ENCODE data around the gene ADGRA3. TPM values are rescaled to one million over a fixed set of nuclear protein-coding genes. Genes with fewer than 3 reads are reported as not detected.

ADGRA3 gene
- polyA plus RNA-seq, 1 of the 3 experiments (the other 2 are of a cell fraction) = 11.8 TPM

- no peak for DNase-seq
- H3K4me2 ChIP-seq = peak overlapping the region; percentile 98
- no peaks in the 10 kb centered on the region for H3K9me2 ChIP-seq
- H3K36me3 ChIP-seq (replicated peaks in 1 of 2; ENCODE audit: control insufficient read depth in 1 of 2, insufficient read depth in 2 of 2, low read length in 1 of 2) = no peaks in the 10 kb centered on the region
- no peaks in the 10 kb centered on the region for H3K27me3 ChIP-seq (ENCODE audit: insufficient read depth)
- H3K4me1 ChIP-seq (ENCODE audit: control insufficient read depth in 1 of 2, insufficient read depth in 2 of 2, low read depth in 1 of 2, low read length in 1 of 2) = peaks cover 0 to 7% of the 10 kb centered on the region in 2 experiments; a peak in 3 of 4 replicates
- H3K79me2 ChIP-seq (ENCODE audit: insufficient read depth) = peaks cover 51% of the 10 kb centered on the region
- H3K27ac ChIP-seq (ENCODE audit: low read depth in 2 of 2, low read length in 1 of 2) = peak overlapping the region; percentile 31 to 65; a peak in 3 of 4 replicates
- 9% methylated on average over 8 of the region's 8 CpGs for WGBS (ENCODE audit: low lambda C conversion rate)
- H2AFZ ChIP-seq (ENCODE audit: low read depth) = peak overlapping the region; percentile 86
- H3K4me3 ChIP-seq (ENCODE audit: low read depth in 2 of 2, low read length in 1 of 2) = peak overlapping the region; percentile 79 to 96
- no peak for TF ChIP-seq RAD21 (IDR thresholded peaks at IDR 0.05; ENCODE audit: low read length)
- TF ChIP-seq FOXM1 (IDR thresholded peaks at IDR 0.05; ENCODE audit: low read depth) = no peak
- no peak for TF ChIP-seq MAX (IDR thresholded peaks at IDR 0.05; ENCODE audit: low read depth)
- no peak for TF ChIP-seq MXI1 (IDR thresholded peaks at IDR 0.05; ENCODE audit: low read depth, low read length)
- no peak for TF ChIP-seq USF2 (IDR thresholded peaks at IDR 0.05; ENCODE audit: borderline replicate concordance, low read depth, low read length)
- no peak for TF ChIP-seq JUND (IDR thresholded peaks at IDR 0.05)
- TF ChIP-seq GATA2 (CRISPR knock-in tag; IDR thresholded peaks at IDR 0.05) = no peak
- no peak for TF ChIP-seq MEF2A (IDR thresholded peaks at IDR 0.05; ENCODE audit: borderline replicate concordance, low read depth)
- TF ChIP-seq YY1 (IDR thresholded peaks at IDR 0.05; ENCODE audit: low read depth) = no peak
- no peak for TF ChIP-seq POLR2AphosphoS5 (IDR thresholded peaks at IDR 0.05; ENCODE audit: low read depth, low read length)
- TF ChIP-seq GABPA (IDR thresholded peaks at IDR 0.05; ENCODE audit: low read depth) = no peak
- TF ChIP-seq TEAD4 (IDR thresholded peaks at IDR 0.05; ENCODE audit: borderline replicate concordance, insufficient read depth) = no peak
- TF ChIP-seq, protein P1, sequence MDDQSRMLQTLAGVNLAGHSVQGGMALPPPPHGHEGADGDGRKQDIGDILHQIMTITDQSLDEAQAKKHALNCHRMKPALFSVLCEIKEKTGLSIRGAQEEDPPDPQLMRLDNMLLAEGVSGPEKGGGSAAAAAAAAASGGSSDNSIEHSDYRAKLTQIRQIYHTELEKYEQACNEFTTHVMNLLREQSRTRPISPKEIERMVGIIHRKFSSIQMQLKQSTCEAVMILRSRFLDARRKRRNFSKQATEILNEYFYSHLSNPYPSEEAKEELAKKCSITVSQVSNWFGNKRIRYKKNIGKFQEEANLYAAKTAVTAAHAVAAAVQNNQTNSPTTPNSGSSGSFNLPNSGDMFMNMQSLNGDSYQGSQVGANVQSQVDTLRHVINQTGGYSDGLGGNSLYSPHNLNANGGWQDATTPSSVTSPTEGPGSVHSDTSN (IDR thresholded peaks at IDR 0.05) = no peak
- TF ChIP-seq REST (IDR thresholded peaks at IDR 0.05; ENCODE audit: low read depth, low read length) = no peak
- POLR2A ChIA-PET = interaction anchor here (0.9 kb wide), 1 partner anchor 8 kb away, joined by 5 read pairs; no protein-coding TSS in a partner anchor
- H3K9ac ChIP-seq = peak overlapping the region; percentile 77
- H4K20me1 ChIP-seq (ENCODE audit: insufficient read depth) = peaks cover 26% of the 10 kb centered on the region
- CTCF ChIA-PET = no interaction called here
- peaks cover 13% of the 10 kb centered on the region for H3F3A ChIP-seq (replicated peaks; ENCODE audit: insufficient read depth)
- H3K9me3 ChIP-seq = no peaks in the 10 kb centered on the region
Measured at GRCh38 chr4:22514481-22514880, 1.4 kb downstream of the ADGRA3 start.
